Measurements from ENCODE around the gene NUP93. TPM values are rescaled to one million over a fixed set of nuclear protein-coding genes. Genes with fewer than 3 reads are reported as not detected.

NUP93 gene
- polyA plus RNA-seq, 1 of the 3 experiments (the other 2 are of a cell fraction), result 43.1 TPM

GRCh38 chr16:56688762-56689161 is 41.2 kb upstream of the NUP93 start:
- H3K27me3 ChIP-seq (ENCODE audit: insufficient read depth), result no peaks in the 10 kb centered on the region
- H4K20me1 ChIP-seq (ENCODE audit: insufficient read depth), result no peaks in the 10 kb centered on the region
- CTCF ChIA-PET, result interaction anchor here (1.2 to 1.6 kb wide), 4 partner anchors 10 to 87 kb away, joined by 3 to 7 read pairs (median 4); partner anchors contain the start of gene MT1H
- H3K4me1 ChIP-seq (ENCODE audit: control insufficient read depth in 1 of 2, insufficient read depth in 2 of 2, low read depth in 1 of 2, low read length in 1 of 2), result peaks cover 0 to 6% of the 10 kb centered on the region in 2 experiments; a peak in 1 of 4 replicates
- no peak for DNase-seq
- no peak overlapping the region for H3K4me2 ChIP-seq
- H2AFZ ChIP-seq (ENCODE audit: low read depth), result no peak overlapping the region
- H3K27ac ChIP-seq (ENCODE audit: low read depth in 2 of 2, low read length in 1 of 2), result no peak overlapping the region
- 60% methylated on average over 1 of the region's 1 CpG for WGBS (ENCODE audit: low lambda C conversion rate)
- no peak overlapping the region for H3K9ac ChIP-seq
- TF ChIP-seq GATA2 (CRISPR knock-in tag; IDR thresholded peaks at IDR 0.05) (no peak), ELF1 (IDR thresholded peaks at IDR 0.05) (no peak), TAF1 (IDR thresholded peaks at IDR 0.05; ENCODE audit: borderline replicate concordance, low read depth, low read length) (no peak), GABPA (IDR thresholded peaks at IDR 0.05; ENCODE audit: low read depth) (no peak), MXI1 (IDR thresholded peaks at IDR 0.05; ENCODE audit: low read depth, low read length) (no peak), USF2 (IDR thresholded peaks at IDR 0.05; ENCODE audit: borderline replicate concordance, low read depth, low read length) (no peak), EP300 (IDR thresholded peaks at IDR 0.05; ENCODE audit: borderline replicate concordance in 1 of 2, low read depth in 1 of 2, low read length in 1 of 2) (no peak), FOSL2 (IDR thresholded peaks at IDR 0.05; ENCODE audit: borderline replicate concordance, low read depth) (no peak), EZH2phosphoT487 (IDR thresholded peaks at IDR 0.05; ENCODE audit: borderline replicate concordance, low read depth) (no peak), JUND (IDR thresholded peaks at IDR 0.05) (no peak), YY1 (IDR thresholded peaks at IDR 0.05; ENCODE audit: low read depth) (no peak), FOXJ3 (CRISPR knock-in tag; IDR thresholded peaks at IDR 0.05) (no peak), SMC3 (IDR thresholded peaks at IDR 0.05; ENCODE audit: low read depth, low read length) (no peak)
- no peaks in the 10 kb centered on the region for H3K36me3 ChIP-seq (replicated peaks in 1 of 2; ENCODE audit: control insufficient read depth in 1 of 2, insufficient read depth in 2 of 2, low read length in 1 of 2)
- POLR2A ChIA-PET, result no interaction called here
- H3K4me3 ChIP-seq (ENCODE audit: low read depth in 2 of 2, low read length in 1 of 2), result no peak overlapping the region
- no peaks in the 10 kb centered on the region for H3K9me2 ChIP-seq
- no peaks in the 10 kb centered on the region for H3K9me3 ChIP-seq
- no peaks in the 10 kb centered on the region for H3K79me2 ChIP-seq (ENCODE audit: insufficient read depth)
- H3F3A ChIP-seq (replicated peaks; ENCODE audit: insufficient read depth), result no peaks in the 10 kb centered on the region

- Histone ChIP-seq H3K4me2 (no peak overlapping the region), H3K9me2 (no peaks in the 10 kb centered on the region), H3K4me1 (ENCODE audit: control insufficient read depth in 1 of 2, insufficient read depth in 2 of 2, low read depth in 1 of 2, low read length in 1 of 2) (peaks cover 0 to 2% of the 10 kb centered on the region in 2 experiments; a peak in 1 of 4 replicates), H3K27me3 (ENCODE audit: insufficient read depth) (no peaks in the 10 kb centered on the region), H3K79me2 (ENCODE audit: insufficient read depth) (no peaks in the 10 kb centered on the region), H3K4me3 (ENCODE audit: low read depth in 2 of 2, low read length in 1 of 2) (no peak overlapping the region), H3F3A (replicated peaks; ENCODE audit: insufficient read depth) (no peaks in the 10 kb centered on the region), H3K9ac (no peak overlapping the region), H3K36me3 (replicated peaks in 1 of 2; ENCODE audit: control insufficient read depth in 1 of 2, insufficient read depth in 2 of 2, low read length in 1 of 2) (no peaks in the 10 kb centered on the region), H2AFZ (ENCODE audit: low read depth) (no peak overlapping the region), H3K27ac (ENCODE audit: low read depth in 2 of 2, low read length in 1 of 2) (no peak overlapping the region), H4K20me1 (ENCODE audit: insufficient read depth) (no peaks in the 10 kb centered on the region), H3K9me3 (no peaks in the 10 kb centered on the region)
- DNase-seq, result no peak
- 68% methylated on average over 3 of the region's 3 CpGs for WGBS (ENCODE audit: low lambda C conversion rate)
- TF ChIP-seq FOXM1 (IDR thresholded peaks at IDR 0.05; ENCODE audit: low read depth) (no peak), RAD21 (IDR thresholded peaks at IDR 0.05; ENCODE audit: low read length) (no peak), NRF1 (IDR thresholded peaks at IDR 0.05; ENCODE audit: low read depth, low read length) (no peak), MEF2A (IDR thresholded peaks at IDR 0.05; ENCODE audit: borderline replicate concordance, low read depth) (no peak), MXI1 (IDR thresholded peaks at IDR 0.05; ENCODE audit: low read depth, low read length) (no peak), JUND (IDR thresholded peaks at IDR 0.05) (no peak), EP300 (IDR thresholded peaks at IDR 0.05; ENCODE audit: borderline replicate concordance in 1 of 2, low read depth in 1 of 2, low read length in 1 of 2) (no peak), CTCF (IDR thresholded peaks at IDR 0.05) (no peak), GATA2 (CRISPR knock-in tag; IDR thresholded peaks at IDR 0.05) (no peak), MAX (IDR thresholded peaks at IDR 0.05; ENCODE audit: low read depth) (no peak), POLR2AphosphoS5 (IDR thresholded peaks at IDR 0.05; ENCODE audit: low read depth, low read length) (no peak), YY1 (IDR thresholded peaks at IDR 0.05; ENCODE audit: low read depth) (no peak), USF2 (IDR thresholded peaks at IDR 0.05; ENCODE audit: borderline replicate concordance, low read depth, low read length) (no peak), TCF12 (IDR thresholded peaks at IDR 0.05) (no peak), SIN3A (IDR thresholded peaks at IDR 0.05; ENCODE audit: borderline replicate concordance, low read depth, low read length) (no peak), FOXJ3 (CRISPR knock-in tag; IDR thresholded peaks at IDR 0.05) (no peak), EZH2phosphoT487 (IDR thresholded peaks at IDR 0.05; ENCODE audit: borderline replicate concordance, low read depth) (no peak), ELF1 (IDR thresholded peaks at IDR 0.05) (no peak), SMC3 (IDR thresholded peaks at IDR 0.05; ENCODE audit: low read depth, low read length) (no peak)
- CTCF ChIA-PET, result interaction anchor here (1.2 to 1.6 kb wide), 4 partner anchors 10 to 87 kb away, joined by 3 to 7 read pairs (median 4); partner anchors contain the start of gene MT1H
- POLR2A ChIA-PET, result no interaction called here
Measured at GRCh38 chr16:56689171-56689570, 40.8 kb upstream of the NUP93 start.
